GM10248 (cell line): ENCODE results near the gene TCF7L2.

Source experiments
- CTCF ChIA-PET: fragments of 300-600 bp; sonication (Branson Sonifier 250); formaldehyde crosslinking; extraction: SDS; loops from one replicate; lab custom pipeline; 2021; ENCODE audit warnings: antibody characterized with exemption; lab: Yijun Ruan, JAX
- POLR2A ChIA-PET: fragments of 350-650 bp; sonication (Branson Sonifier 250); formaldehyde crosslinking; extraction: SDS; loops from one replicate; lab custom pipeline; 2020; ENCODE audit warnings: antibody characterized with exemption; lab: Yijun Ruan, JAX
- DNase-seq: peaks from one replicate; pipeline ENCODE4 v3.0.0; 2012; ENCODE audit errors: extremely low spot score
- TF ChIP-seq, protein P1 (sequence below): IDR thresholded peaks from 2 replicates; pipeline ENCODE4 v1.5.1; 2012; ENCODE audit warnings: mild to moderate bottlenecking, low read depth; ENCODE audit errors: extremely low read depth, missing control alignments, control extremely low read depth

Gene TCF7L2

DNA sequence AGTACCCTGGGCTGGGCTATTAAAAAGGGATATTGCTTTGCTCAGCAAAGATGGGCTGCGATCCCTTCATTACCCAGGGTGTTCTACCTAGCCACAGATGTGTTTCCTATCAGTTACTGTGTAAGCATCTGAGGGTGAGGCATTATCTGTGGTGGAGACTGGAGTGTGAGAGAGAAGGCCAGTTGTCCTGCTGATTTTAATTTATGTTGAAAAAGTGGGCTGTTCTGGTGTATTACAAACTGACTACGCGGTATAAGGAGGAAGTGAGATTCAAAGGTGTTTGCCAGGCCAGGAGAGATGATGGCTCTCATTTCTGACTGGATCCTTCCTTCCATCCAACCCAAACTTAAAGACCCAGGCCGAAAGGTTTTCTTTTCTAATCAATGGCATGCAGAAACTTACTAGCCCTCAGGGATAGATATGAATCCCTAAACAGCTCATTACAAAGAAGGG, 7.6 kb downstream of the TCF7L2 start:
- CTCF ChIA-PET: no interaction called here
- no peak for DNase-seq
- TF ChIP-seq, protein P1, sequence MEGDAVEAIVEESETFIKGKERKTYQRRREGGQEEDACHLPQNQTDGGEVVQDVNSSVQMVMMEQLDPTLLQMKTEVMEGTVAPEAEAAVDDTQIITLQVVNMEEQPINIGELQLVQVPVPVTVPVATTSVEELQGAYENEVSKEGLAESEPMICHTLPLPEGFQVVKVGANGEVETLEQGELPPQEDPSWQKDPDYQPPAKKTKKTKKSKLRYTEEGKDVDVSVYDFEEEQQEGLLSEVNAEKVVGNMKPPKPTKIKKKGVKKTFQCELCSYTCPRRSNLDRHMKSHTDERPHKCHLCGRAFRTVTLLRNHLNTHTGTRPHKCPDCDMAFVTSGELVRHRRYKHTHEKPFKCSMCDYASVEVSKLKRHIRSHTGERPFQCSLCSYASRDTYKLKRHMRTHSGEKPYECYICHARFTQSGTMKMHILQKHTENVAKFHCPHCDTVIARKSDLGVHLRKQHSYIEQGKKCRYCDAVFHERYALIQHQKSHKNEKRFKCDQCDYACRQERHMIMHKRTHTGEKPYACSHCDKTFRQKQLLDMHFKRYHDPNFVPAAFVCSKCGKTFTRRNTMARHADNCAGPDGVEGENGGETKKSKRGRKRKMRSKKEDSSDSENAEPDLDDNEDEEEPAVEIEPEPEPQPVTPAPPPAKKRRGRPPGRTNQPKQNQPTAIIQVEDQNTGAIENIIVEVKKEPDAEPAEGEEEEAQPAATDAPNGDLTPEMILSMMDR: no peak
- POLR2A ChIA-PET: no interaction called here

DNA sequence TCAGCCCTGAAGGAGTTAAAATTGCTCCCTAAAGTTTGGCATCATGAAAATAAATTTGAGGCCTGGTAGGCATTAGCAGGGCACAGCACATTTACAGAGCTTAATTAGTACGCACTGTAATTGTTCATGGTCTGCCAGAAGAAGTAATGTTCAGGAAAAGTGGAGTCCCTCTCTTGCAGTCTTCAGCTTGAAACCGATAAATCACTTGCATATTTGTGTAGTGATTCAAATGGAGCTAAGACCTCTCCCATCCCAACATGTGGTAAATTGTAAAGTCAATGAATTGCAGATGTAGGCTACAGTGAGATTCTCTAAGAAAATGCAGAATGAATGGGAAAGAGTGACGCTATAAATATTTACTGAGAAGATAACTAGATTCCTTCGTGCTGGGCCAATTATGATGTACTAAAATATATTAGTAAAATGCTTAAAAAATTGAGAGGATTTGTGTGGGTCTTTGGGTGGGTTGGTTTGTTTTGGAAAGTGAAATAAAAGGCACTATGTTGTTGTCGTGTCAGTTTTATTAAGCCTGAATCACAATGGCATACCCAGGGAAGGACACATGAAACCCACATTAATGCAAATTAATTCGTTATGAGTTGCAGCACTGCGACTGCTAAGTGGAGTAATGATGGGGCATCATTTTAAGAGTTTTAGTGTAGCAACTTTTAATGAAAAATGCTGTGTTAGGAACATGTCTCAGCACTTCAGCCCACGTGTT, 8.4 kb downstream of the TCF7L2 start:
- ChIA-PET CTCF (interaction anchor here (1.3 kb wide), 1 partner anchor 38 kb away, joined by 3 read pairs; no protein-coding TSS in a partner anchor), POLR2A (no interaction called here)
- TF ChIP-seq, protein P1: no peak
- DNase-seq: no peak

DNA sequence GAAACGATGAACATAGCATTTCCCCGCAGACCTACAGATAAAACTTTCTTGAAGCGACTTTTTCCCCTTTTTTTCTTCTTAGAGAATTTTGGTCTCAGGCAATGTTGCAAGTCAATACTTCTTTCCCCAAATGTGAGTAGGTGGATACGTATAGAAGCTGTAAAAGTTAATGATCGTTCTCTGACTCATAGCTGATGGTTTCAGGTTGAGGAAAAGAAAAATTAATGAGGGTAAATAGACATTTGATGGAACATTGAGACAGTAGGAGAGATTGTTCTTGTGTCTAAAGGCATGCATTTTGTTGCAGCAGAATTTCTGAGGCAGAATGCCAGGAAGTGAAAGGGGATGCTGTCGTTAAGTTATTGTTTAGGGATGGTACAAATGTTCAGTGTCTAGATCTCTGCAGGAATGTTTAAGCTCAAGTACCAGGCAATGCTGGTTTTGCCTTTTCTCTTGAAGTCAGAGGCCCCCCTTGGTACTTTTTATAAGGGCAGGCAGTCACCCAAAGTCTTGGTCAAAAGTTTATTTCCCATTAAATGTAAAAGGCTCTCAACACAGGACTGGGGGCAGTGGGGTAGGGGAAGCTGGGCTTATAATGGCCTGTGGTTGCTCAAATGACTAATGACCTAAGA, 9.3 kb downstream of the TCF7L2 start:
- POLR2A ChIA-PET: no interaction called here
- TF ChIP-seq, protein P1: no peak
- DNase-seq: no peak
- CTCF ChIA-PET: interaction anchor here (1.2 to 1.3 kb wide), 2 partner anchors 11 to 37 kb away, joined by 3 read pairs; no protein-coding TSS in a partner anchor

DNA sequence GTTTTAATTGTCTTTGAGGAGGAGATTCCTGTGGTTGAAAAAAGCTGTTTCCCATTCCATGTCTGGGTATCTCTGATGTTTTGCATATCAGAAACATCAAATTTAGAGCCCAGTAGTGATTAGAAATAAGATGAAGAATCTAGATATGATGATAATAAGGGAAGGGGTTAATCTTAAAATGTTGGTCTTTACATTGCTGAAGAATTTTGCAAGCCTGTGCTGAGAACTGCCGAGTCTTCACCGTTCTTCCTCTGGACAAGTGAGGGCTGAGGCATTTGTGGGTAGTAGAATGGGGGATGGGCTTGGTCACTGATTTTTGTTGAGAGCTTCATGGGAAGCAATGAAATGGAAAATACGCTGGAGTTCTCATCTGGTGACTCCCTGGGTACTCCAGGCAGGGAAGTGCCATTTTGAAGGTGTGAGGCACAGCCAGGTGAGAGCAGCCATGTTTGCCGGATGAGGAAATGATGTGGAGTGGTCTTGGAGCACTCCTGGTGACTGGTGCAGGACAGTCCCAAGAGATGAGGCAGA, 10.2 kb downstream of the TCF7L2 start:
- ChIA-PET CTCF (interaction anchor here (1.2 kb wide), 1 partner anchor 10 kb away, joined by 3 read pairs; no protein-coding TSS in a partner anchor), POLR2A (no interaction called here)
- DNase-seq: no peak
- TF ChIP-seq, protein P1: no peak

DNA sequence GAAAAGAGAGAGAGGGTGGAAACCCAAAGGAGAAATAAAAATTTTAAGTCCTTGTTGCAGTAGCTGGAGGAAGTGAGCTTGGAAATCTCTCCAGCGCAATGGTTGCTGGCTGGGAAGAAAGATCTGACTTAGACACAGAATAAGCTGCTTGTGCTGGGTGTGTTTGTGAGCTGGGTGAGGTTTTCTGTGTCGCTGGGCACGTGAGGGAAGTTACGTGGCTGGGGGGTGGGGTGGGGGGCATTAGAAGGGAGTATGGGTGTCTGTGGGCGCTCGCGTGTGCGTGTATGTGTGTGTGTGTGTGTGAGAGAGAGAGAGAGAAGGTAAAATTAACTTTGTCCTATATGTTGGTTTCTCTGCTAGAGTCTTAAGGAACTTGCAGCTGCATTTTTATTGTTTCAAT, 11.6 kb downstream of the TCF7L2 start:
- TF ChIP-seq, protein P1: no peak
- ChIA-PET CTCF (no interaction called here), POLR2A (no interaction called here)
- no peak for DNase-seq

DNA sequence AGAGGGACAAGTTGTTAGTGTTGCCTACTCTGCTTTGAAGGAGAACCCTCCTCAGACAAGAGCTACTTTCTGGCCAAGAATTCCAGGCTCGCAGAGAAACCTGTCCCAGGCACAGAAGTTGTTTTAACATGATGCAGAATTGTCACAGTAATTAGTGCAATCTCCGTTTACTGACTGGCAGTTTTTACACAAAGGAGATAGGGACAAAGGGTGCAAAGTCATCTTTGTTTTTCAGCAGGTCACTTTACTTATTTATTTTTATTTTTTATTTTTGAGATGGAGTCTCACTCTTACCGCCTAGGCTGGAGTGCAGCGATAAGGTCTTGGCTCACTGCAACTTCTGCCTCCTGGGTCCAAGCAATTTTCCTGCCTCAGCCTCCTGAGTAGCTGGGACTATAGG, 12.3 kb downstream of the TCF7L2 start:
- ChIA-PET CTCF (interaction anchor here (1.0 kb wide), 1 partner anchor 24 kb away, joined by 3 read pairs; no protein-coding TSS in a partner anchor), POLR2A (no interaction called here)
- TF ChIP-seq, protein P1: no peak
- no peak for DNase-seq
